GM18526 (cell line): ENCODE measurements around the gene OOSP4B.

Experiments used
- POLR2A ChIP-seq: IDR thresholded peaks from 3 replicates; pipeline ENCODE4 v1.6.1; 2011; ENCODE audit not compliant: insufficient read length; ENCODE audit errors: extremely low read depth

Gene OOSP4B

GRCh38 chr11:60056349-60056969 lies 39.5 kb downstream of the OOSP4B start, which contains the start of gene MS4A3:
Gene MS4A3, plus strand, starts transcription at chr11:60056665. Its CDS starts 4,496 bp downstream, at chr11:60061161.
- TF ChIP-seq POLR2A = no peak

DNA sequence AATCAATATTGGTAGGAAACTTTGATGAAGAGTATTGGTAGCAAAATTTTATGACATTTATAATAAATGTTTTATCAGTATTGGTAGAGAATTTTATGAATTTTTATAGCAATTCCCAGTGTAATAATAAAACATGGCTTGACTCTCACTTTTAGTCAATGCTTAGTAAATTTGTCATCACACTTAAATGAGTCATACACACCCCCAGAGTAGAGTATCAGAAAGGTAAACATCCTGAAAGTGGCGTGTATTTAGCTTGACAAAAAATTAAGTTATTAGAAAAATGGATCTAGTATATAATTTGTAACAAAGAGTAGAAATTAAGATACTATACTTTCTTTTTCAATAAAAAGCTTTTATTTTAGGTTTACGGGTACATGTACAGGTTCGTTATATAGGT lies 42.1 kb downstream of the OOSP4B start:
- no peak for TF ChIP-seq POLR2A

DNA sequence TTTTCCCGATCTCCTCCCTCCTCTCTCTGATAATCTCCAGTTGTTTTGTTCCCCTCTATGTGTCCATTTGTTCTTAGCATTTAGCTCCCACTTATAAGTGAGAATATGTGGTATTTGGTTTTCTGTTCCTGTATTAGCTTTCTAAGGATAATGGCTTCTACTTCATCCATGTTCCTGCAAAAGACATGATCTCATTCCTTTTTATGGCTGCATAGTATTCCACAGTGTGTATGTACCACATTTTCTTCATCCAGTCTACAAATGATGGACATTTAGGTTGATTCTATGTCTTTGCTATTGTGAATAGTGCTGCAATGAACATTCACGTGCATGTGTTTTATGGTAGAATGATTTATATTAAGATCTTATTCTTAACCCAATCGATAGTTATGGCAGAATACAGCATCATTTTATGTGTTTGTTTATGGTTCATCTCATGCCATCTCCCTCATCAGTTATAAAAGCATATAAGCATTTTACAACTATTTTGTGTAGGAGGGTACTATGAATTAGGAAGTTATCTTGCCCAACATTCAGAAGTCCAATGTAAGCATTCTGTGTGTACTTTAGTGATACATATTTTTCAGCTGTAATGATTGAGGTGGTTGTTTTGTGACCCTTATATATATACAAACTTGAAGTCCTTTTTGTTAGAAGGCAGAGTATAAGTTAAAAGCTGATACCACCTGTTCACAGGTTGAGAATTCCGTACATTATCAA lies 42.7 kb downstream of the OOSP4B start:
- no peak for TF ChIP-seq POLR2A

DNA sequence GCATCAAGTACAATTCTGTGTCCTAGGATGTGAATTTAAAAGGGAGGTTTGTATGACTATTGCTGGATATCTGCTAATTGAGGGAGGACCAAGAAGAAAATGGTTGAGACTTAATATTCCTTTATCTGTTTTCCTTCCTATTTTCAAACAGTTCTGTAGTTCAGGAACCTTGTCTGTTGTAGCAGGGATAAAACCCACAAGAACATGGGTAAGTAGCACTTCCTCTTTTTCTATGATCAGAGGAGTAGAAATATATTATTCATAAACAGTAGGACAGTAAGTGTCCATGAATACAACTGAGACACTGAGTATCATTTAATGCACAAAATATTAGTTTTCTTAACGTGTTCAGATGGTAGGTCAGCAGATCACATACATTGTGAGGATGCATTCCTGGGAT lies 47.1 kb downstream of the OOSP4B start:
- TF ChIP-seq POLR2A = no peak

DNA sequence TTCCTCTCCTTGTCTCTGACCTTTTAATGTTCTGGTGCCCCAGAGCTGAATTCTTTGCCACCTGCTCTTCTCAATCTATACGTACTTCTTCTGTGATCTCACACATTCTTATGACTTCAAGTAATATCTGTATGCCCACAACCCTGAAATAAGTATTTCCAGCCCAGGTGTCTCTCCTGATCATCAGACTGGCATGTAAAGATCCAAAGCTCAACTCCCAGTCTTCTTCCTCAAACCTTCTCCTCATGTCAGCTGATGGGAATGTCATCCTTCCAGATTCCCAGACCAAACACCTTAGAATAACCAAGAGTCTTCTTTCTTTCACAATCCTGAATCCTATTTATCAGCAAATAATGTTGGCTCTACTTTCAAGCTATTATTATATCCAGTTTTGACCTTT lies 48.8 kb downstream of the OOSP4B start:
- no peak for TF ChIP-seq POLR2A

- TF ChIP-seq POLR2A = no peak
Measured at GRCh38 chr11:60069450-60069849, 52.5 kb downstream of the OOSP4B start.

- TF ChIP-seq POLR2A = no peak
Measured at GRCh38 chr11:60077216-60077817, 60.3 kb downstream of the OOSP4B start.

- no peak for TF ChIP-seq POLR2A
Measured at GRCh38 chr11:60077981-60078380, 61.0 kb downstream of the OOSP4B start.

- no peak for TF ChIP-seq POLR2A
Measured at GRCh38 chr11:60078745-60079144, 61.8 kb downstream of the OOSP4B start.

DNA sequence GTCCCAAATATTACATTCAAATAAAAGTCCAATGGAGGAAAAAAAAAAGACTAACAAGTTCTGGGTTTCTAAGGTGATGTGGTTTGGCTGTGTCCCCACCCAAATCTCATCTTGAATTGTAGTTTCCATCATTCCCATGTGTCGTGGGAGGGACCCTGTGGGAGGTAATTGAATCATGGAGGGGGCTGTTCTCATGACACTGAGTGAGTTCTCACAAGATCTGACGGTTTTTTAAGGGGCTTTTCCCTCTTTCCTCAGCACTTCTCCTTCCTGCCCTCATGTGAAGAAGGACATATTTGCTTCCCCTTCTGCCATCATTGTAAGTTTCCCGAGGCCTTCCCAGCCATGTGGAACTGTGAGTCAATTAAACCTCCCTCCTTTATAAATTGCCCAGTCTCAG lies 63.6 kb downstream of the OOSP4B start:
- TF ChIP-seq POLR2A = no peak
